Endothelial cell of umbilical vein (primary cell): Measurements from ENCODE around the gene IGFBP1.

ENCODE experiments used
- CTCF ChIP-seq, 2 donors: IDR thresholded peaks; 1 replicate in 1 of 2; 2 replicates in 1 of 2; pipeline ENCODE4 v1.5.1; 2011; ENCODE audit warnings: low read length in 2 of 2, mild to moderate bottlenecking in 2 of 2, moderate library complexity in 2 of 2, control low read depth in 1 of 2, inconsistent platforms in 1 of 2, low read depth in 1 of 2; ENCODE audit not compliant: insufficient read depth in 1 of 2; ENCODE audit errors: extremely low read depth in 1 of 2
- EZH2 ChIP-seq: IDR thresholded peaks from 2 replicates; pipeline ENCODE4 v1.6.1; 2012; ENCODE audit warnings: borderline replicate concordance, low read depth, mild to moderate bottlenecking, moderate library complexity, low read length, inconsistent platforms; ENCODE audit not compliant: severe bottlenecking
- MAX ChIP-seq: IDR thresholded peaks from 2 replicates; pipeline ENCODE4 v1.6.1; 2011; ENCODE audit not compliant: insufficient read depth, insufficient read length
- MYC ChIP-seq: IDR thresholded peaks from one replicate; pipeline ENCODE4 v1.6.1; 2011; ENCODE audit warnings: mild to moderate bottlenecking, low read depth, low read length
- POLR2A ChIP-seq: IDR thresholded peaks from 2 replicates; pipeline ENCODE4 v1.6.1; 2012; ENCODE audit warnings: low read depth, mild to moderate bottlenecking, control low read depth, low read length
- POLR2AphosphoS5 ChIP-seq: IDR thresholded peaks from 2 replicates; pipeline ENCODE4 v1.6.1; 2012; ENCODE audit warnings: low read depth, mild to moderate bottlenecking, control low read depth, low read length, moderate library complexity; ENCODE audit not compliant: insufficient read depth

GRCh38 chr7:45878457-45879144, 9.7 kb upstream of the IGFBP1 start:
- TF ChIP-seq MYC, result no peak
- no peak for TF ChIP-seq CTCF (IDR thresholded peaks at IDR 0.05; ENCODE audit: extremely low read depth in 1 of 2, insufficient read depth in 1 of 2, low read depth in 1 of 2, low read length in 2 of 2)
- no peak for TF ChIP-seq EZH2
- TF ChIP-seq POLR2A, result no peak
- TF ChIP-seq MAX, result no peak
- no peak for TF ChIP-seq POLR2AphosphoS5
